ENCODE data around the gene DSP.
A peak's percentile ranks its signal among the peaks of the same experiment; 100 is the strongest.

DSP gene

DNA sequence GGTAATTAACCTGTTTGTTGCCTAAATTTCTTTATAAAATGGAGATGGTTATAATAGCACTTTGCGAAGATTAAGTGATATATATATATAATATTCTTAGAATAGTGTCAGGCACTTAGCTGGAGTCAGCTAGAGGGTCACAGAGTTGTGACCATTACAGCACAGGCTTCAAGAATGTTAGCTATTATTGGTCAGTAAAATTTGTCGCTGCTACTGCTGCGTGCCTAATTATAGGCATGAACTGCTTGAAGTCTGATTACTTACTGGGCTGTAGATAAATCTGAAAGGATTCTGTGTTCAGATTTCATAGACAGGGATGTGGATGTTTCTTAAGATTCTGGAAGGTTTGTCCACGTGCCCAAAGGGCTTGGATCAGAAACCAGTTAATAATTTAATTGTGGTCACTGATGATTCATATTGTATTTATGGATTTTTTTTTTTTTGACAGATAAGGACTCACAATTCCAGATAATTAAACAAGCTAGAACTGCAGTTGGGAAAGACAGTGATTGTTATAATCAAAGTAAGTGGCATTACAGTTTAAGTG is 53.2 kb downstream of the DSP start:
- no peak for DNase-seq (ENCODE audit: low read depth)

DNA sequence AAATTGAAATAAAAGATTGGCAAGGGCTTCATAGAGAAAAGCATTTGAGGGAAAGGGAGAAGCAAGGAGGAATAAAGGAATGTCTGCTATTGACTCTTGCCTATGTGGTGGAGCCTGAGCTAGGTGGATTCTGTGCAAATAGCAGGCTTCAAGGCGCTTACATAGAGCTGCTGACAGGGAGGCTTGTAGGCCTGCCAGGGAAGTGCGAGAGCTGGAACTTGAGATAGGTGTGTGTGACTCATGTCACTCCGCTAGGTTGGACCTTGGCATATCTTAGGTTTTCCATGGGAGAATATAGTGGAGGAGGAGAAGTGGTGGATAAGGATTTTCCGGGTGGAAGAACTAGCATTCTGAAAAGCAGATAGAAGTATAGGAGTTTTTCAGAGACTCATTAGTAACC is 62.5 kb downstream of the DSP start:
- no peak for DNase-seq (ENCODE audit: low read depth)

DNA sequence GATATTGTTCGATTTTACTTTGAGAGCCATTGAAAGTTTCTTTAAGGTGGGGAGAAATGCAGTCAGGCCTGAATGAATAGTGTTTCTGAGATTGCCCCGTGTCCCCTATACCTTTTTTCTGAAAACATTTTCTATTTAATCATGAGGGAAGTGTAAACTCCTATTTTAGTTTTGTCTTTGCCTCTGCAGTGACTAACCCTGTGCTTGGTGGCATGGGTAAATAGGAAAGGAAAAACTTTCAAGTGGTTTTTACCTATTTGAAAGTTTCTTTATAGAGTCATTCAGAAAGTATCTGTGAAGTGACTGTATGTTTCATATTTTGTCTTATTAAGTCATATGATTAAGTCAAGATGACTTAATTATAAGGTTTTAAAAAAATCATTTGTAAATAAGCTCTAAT is 63.0 kb downstream of the DSP start:
- no peak for DNase-seq (ENCODE audit: low read depth)

DNA sequence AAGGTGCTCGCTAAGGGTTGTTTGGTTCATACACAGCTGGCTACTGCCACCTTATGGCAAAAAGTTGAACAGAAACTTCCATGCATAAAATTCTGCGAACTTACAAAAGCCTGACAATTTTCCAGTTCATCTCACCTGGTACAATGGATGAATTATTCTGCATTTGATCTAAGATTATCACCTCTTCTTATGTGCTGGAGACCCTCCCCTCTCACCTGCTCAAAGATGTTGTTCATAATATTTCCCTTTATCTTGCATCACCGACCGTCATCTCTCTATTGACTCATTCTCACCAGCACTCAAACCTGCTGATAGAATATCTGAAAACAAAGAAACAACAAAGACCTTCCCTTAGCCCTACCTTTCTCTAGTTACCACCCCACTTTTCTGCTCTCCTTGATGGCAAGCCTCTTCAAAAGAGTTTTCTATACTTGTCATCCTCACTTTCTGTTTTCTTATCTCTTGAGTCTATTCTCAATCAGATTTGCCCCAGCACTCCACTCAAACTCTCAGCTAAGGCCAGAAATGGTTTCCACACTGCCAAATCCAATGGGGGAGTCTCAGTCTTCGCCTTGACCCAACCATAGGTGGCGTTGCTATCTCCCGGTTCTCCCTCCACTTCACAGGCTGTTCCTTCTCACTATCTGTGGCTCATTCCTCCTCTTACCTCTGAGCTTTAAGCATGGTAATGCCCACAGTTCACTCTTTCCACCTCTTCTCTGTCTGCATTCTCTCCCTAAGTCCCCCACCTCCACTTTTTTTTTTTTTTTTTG is 74.3 kb downstream of the DSP start:
- peak; percentile 10 for DNase-seq (ENCODE audit: low read depth)

DNA sequence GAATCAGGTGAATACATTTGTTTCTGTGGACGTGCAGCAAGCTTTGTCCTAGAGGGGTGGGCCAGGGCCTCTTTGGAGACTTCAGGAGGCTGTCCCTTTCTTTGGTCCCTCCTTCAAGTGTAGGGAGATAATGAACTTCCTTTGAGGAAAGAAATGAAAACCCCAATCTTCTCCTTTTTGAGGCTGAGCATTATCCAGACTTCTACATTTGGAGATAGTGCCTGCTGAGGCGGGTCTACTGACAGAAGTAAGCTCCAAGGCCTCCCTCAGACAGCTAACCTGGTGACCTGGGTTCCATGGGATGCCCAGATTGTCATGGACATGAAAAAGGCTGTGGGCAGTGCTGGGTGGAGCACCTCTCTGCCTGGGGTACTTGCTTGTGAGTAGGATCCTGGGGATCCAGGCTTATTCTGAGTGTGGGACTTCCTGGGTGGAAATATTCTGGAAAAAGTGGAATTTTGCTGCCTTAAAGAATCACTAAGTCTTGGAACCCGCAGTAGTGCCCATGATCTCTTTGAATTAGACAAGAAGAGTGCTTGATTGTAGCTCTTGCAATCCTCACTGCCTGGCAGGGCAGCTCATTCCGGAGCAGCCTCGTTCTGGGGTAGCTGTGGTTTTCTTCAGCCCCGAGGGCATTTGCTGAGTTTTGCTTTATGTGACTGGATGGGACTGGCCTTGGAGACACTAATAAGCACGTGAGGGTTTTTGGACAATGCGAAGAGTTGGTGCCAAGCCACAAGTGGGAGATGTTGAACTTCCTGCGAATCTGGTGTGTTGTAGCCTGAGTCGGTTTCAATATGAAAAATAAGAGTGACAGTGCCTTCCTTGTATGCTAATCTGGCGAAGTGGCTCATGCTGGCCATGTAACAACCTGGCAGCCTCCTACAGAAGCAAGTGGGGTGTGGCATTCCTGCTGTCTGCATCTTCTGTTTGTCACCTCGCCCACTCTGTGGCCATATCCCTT is 76.6 kb downstream of the DSP start:
- no peak for DNase-seq (ENCODE audit: low read depth)

DNA sequence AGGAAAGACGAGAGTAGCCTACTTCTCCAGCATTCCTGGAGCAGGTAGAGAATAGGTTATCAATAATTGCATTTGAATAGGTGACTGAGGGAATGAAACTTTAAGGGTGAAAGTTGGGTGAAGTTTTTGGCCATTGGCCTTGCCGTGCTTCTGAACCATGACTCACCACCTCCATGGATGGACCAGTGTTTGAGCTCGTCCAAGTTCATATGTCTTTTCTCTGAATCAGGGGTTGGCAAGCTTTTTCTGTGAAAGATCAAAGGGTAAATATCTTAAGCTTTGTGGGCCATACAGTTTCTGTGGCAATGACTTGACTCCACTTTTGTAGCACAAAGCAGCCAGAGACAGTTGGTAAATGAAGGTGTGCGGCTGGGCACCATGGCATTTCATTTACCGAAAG is 80.3 kb downstream of the DSP start:
- DNase-seq (ENCODE audit: low read depth), result no peak

DNA sequence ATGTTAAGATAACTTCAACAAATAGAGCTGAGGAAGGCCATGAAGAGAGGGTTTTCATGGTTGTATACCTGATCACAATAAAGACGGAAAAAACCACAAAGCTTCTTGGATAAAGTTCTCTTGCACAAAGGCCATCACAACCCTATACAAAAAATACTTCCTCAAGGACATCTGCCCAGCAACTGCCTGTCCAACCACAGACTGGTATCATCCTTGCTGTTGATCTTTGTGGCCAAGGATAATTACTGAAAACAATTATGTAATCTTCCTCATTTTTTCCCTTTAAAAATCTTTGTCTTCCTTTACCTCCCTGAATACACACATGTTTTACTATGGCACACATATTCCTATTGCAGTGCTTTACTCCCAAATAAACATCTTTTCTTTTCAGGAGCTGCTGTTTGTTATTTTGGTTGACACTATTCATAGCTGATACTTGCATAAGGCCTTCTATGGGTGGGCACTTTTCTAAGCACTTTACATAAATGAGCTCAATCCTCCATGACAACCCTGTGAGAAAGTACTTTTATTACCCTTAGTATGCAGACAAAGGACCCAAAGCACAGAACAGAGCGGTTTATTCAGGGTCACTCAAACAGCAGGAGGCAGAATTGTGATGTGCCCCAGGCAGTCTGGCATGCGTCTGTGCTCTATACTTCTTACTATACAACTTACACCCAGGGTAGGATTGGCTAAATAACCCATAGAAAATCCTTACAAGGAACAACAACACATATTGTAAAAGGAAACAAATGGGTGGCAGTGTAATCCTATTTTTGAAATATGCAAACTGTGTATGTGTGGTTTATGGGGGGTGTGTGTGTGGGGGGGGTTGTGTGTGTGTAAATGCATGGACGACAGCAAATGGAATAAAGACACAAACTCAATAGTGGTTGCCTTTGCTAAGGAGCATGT is 83.6 kb downstream of the DSP start:
- DNase-seq (ENCODE audit: low read depth), result no peak

DNA sequence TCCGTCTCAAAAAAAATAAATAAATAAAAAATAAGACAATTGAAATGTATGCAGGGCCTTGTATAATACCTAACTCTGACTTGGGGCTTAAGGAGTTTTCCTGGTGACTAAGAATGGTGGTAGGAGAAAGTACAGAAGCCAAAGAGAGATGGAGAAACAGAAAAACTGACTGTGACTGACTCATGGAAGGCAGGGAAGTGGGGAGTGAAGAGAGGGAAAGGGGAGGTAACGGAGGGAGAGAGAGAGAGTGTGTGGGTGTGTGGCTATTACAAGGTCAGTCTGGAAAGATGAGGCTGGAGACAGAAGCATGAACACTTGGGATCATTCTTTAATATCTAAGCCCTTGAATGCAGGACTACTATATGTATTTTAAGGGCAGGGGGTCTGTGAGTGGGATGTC is 87.0 kb downstream of the DSP start:
- DNase-seq (ENCODE audit: low read depth), result no peak

DNA sequence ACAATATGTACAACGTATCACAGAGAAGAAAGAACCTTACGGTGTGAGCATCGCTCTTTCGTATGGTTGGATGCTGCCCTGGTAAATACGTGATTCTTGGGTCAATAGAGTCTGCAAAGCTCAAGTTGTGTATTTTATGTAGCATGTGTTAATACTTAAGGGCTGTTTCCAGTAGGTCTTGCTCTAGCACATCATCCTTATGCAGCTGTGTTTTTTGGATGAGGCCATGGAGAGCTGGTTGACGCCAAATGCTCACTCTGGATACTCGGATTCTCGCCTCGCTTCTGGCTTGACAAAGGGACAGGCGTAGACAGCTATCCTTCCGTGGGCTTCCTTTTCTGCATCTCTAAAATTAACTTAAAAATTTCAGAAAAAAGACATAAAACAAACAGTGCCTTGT is 87.4 kb downstream of the DSP start:
- DNase-seq (ENCODE audit: low read depth), result no peak

DNA sequence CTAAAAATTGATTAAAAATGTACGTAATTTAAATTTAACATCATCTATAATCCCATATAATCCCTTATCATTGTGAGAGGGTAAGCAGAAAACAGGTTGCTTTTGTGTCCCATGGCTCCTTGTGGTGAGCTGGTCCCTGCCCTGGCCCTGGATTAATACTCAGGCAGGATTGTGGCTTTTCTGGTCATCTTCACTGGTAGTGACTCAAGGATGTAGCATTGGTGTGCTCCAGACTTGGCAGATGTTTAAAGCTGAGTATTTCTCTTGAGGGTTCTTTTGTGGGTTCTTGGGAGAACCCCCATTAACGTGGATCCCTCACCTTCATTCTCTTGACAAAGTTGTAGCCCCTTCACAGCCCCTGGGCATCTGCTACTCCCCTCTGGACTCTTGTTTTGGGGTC is 87.8 kb downstream of the DSP start:
- DNase-seq (ENCODE audit: low read depth), result no peak

DNA sequence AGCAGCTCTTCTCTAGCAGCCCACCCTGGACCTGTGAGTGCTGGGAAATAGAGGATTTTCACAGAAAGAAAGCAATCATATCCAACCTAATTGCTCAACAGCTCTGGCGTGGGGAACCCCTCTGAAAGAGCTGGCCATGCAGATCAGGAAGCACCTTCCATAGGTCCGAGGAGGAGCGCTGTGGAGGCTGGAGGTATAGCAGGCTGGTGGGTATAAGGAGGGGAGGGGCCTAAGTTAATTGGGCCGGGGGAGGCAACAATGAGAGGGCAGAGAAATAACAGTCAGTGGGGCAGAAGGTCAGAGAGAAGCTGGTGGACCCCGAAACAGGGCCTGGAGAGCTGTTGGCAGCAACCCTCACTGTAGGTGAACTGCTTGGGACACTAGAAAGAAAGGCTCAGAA is 89.3 kb downstream of the DSP start:
- no peak for DNase-seq (ENCODE audit: low read depth)

DNA sequence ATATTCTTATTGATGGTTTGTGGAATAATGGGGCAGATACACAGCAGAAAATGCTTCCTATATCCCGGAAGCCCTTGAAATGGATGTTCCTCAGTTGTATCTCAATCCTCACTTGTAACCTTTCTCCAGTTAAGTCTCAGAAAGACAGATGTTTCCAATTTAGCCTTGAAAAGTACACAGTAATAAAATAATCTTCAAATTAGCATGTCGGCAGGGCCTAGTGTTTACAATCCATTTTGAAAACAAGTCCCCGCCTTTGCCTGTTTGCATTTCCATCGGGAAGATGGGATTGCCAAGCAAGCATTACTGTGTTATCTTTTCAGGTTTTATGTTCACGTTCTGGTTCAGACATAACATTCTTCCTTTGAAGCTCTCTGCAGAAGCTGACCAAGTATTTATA is 90.0 kb downstream of the DSP start:
- no peak for DNase-seq (ENCODE audit: low read depth)

DNA sequence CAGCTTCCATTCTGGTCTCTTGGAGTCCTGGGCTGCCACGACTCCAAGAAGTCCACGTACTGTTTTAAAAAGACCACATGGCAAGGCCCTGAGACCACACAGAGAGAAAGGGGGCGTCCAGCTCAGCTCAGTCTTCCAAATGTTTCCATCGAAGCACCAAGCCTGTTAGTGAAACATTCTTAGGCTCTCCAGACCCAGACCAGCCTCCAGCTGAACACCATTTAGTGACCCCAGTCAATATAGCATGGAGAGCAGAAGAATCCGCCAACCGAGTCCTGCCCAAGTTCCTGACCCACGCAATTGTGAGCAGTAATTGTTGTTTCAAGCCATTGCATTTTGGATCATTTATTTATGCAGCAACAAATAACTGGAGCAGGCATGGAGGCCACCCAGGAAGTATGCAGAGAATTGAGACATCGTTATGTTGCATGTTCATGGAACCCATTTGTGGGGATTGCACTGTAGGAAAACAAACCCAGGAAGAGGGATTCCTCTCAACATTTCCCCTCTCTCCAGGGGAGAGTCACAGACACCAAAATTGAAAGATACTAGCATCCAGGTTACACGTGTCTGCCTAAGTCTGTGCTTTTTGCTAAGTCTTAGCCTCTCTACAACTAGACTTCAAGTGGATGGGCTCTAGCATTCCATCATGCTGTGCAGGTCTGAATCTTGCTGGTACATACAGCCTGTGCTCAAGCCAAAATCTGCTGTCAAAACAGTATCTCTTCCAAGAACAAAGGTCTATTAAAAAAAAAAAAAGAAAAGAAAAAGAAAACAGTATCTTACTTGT is 91.2 kb downstream of the DSP start:
- DNase-seq (ENCODE audit: low read depth), result no peak

DNA sequence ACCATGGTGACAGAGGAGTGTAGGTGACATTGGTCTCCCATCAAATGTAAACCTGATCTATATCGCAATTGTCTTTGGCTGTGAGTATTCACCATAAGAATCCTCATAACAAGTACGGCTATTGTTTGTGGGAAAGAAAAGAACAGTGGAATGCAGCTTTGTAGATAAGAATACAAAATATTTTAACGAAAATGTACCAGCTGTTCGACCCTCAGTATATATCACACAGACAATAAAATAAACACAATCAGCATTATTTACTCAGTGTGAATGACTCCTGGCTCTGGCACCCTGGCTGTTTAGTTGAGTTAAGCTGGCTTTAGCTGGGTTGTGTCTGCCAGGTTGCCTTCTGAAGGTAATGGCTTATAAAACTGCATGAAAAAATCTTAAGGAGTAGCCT is 91.9 kb downstream of the DSP start:
- DNase-seq (ENCODE audit: low read depth), result no peak

DNA sequence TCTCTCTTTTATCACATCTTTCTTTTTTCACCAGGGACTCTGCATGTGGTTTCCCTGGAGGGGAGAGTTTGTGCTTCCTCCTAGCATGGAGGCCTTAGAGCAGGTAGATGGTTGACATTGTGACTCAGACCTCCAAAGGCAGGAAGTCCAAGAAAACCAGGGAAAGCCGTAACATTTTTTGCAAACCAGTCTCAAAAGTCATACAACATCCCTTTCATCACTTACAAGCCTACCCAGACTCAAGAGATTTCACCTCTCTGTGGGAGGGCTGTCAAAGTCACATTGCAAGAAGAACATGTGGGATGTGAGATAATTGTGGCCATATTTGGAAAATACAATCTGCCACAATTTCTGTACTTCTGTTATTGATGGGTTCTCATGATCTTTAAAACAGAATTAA is 94.7 kb downstream of the DSP start:
- no peak for DNase-seq (ENCODE audit: low read depth)

Measured in T follicular helper cell (primary cell).